Epidermal melanocyte (primary cell): Measurements from ENCODE around the gene GNAS-AS1.

ENCODE experiments used
- DNase-seq: peaks from one replicate; pipeline ENCODE4 v3.0.0; 2011; ENCODE audit warnings: low spot score; ENCODE audit not compliant: insufficient read length

The GNAS-AS1 gene

DNA sequence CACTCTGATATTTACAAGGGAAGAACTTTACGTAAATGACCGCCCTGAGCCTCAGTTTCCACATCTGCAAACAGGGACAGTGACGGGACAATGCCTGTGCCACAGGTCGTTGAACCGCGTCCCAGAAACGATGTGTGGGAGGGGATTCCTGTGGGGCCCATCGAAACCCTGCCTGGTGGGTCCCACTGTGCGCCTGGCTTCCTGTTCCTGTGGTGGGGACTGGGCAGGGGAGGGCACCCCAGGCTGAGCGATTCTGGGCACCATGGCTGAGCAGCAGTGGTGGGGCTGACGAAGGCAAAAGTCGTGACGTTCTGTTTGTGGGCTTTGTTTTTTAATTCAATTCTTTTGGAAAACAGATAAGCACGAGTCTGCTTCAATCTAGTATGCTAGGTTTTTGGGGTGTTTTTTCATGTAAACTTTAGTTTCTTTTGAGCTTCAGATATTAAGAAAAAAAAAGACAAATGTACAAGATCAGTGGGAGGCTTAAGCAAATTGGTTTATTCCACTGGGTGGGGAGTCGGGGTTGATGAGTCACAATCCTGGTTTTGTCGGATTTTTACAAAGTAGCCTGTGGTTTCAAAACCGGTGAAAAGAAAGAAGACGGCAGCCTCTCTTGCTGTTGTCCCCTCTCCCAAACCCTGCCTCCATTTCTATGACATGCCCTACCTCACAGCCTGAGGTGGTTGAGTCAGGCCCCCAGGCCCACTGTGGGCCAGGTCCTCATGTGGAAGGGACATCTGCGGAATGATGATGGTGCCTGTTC, 40.4 kb downstream of the GNAS-AS1 start:
- no peak for DNase-seq

DNA sequence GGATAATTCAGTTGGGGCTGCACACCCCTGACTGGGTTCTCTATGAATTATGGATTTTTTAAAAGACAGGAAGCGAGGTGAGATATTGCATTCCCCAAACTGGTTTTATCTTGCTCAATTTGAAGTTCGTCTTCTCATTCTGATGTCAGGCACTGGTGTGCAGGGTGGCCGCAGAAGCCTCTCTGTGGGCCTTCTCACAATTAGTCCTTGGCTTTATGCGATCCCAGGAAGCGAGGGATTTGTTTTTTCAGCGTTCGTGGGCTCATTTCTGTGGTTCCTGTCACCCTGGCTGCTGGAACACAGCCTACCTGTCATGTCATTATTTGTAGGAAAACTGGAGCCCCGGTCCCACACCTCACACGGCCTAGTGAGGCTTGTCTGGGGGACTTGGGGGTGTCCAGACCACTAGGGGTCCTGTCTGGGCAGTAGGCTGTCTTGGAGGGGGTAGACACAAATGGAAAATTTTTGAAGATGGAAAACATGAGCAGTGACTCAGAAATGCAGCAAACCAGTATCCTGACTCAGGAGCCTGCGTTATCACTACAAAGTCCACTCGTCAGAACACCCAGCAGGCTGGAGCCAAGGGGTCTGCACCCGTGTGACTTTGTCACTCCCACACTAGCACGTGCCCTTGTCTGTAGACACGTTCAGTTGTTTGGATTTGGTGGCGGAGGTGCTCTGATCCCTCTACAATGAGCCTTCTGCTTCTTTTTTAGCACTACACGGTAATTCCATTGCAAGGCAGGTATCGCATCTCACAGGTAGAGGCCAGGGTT, 42.2 kb downstream of the GNAS-AS1 start:
- DNase-seq = no peak

- no peak for DNase-seq
Measured at GRCh38 chr20:58807801-58808200, 42.9 kb downstream of the GNAS-AS1 start.

GRCh38 chr20:58803533-58803932, 47.2 kb downstream of the GNAS-AS1 start:
- no peak for DNase-seq

- no peak for DNase-seq
Measured at GRCh38 chr20:58802061-58802460, 48.6 kb downstream of the GNAS-AS1 start.

GRCh38 chr20:58800134-58800871, 50.4 kb downstream of the GNAS-AS1 start:
- no peak for DNase-seq

DNA sequence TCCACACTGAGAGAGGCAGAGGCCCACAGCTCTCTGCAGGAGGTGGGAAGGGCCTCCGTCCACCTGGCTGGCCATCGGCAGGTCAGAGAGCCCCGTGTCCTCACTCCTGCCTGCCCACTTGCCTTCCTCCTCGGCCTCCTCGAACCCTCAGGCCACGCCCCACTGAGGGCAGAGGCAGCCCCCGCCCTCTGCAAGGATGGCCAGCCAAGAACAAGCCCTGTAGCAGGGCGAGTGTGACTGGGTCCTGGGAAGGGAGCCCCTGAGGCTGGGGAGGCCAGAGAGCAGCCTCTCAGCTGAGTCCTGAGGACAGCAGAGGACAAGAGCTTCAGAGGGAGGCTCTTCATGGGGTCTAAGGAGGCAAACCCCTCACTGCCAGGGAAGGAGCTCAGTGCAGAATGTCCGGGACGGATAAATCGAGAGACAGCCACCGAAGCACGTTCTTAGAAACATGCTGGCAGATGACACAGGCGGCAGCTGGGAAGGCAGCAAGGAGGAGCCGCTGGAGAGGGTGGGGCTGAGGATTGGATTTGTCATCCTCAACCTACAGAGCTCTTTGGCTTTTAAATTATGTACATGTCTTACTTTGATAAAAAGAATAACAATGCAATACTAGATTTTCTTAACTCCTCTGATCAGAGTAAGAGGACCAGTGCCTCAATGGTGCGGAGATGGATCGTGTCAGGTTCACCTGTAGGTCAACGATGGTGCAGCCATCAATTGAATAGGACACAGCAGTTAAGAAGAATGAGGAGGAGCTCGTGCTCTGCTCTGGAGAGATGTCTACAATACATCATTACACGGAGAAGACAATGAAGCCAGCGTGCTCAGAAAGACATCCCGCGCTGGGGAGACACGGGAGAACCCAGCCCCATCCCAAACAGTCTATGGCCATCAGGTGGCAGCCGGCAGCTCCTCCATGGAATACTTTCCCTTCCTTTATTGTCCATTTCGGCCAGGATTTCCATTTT, 53.0 kb downstream of the GNAS-AS1 start:
- DNase-seq = no peak

DNA sequence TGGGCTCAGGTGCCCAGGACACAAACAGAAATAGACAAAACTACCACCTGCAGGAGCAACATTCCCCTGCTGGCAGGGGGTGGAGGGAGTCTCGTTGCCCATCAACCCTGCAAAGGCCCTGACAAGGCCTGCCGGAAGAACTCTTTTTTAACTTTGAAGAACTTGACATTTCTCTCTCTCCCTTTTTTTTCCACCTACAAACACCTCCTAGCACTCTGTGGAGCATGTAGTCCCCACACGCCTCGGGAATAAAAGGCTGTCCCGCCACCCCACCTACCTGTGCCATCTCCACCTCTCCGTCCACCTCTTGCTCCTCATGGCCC, 54.8 kb downstream of the GNAS-AS1 start:
- DNase-seq = no peak

DNA sequence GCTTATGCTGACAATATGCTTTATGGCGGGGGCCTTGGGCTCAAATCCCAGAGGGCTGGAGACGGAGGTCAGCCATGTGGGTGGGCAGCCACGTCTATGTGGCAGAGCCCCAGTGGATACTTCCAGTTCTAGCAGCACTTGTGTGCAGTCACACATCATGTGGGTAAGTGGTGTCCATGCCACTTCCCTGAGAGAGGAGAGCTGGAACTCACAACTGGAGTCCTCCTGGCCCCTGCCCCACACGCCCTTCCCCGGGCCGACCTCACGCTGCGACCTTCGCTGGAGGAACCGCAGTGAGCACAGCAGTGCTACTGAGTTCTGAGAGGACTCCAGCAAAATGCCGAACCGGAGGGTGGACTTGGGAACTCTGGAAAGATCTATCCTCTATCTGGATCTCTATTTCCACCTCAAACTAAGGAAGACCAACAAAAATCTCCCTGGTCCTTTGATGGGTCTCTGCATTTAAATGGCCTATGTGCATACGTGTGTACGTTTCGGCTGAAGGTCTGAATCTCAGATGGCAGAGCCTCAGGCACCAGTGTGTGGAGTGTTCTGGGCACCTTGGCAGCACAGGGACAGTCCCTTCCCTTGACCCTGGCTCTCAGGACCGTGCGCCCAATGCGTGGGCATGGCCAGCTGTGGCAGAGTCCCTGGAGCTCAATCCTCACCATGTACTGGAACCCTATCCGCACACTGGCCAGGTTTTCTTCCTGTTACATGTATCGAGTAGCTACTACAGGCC, 55.4 kb downstream of the GNAS-AS1 start:
- no peak for DNase-seq

- no peak for DNase-seq
Measured at GRCh38 chr20:58794510-58795180, 56.1 kb downstream of the GNAS-AS1 start.

GRCh38 chr20:58793512-58794420, 56.9 kb downstream of the GNAS-AS1 start:
- DNase-seq = no peak

DNA sequence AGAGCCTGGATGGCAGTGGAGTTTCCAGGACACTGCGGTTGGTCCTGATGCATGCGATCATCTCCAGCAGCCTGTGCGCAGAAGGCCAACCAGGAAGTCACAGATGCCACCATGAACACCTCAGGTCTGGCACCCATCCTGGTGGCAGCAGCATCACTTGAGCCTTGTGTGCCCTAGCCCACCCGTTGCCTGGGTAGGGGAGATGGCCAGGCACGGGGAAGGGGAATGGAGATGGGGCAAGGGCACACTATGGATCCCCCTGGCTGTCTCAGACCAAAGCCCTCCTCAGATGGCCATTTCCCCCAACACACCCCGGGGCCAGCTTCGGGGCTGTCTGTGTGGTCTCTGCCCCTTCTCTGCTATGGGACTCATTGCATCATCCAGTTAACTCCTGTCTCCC, 58.3 kb downstream of the GNAS-AS1 start:
- DNase-seq = no peak

- DNase-seq = no peak
Measured at GRCh38 chr20:58791286-58791685, 59.4 kb downstream of the GNAS-AS1 start.

GRCh38 chr20:58790454-58790853, 60.2 kb downstream of the GNAS-AS1 start:
- no peak for DNase-seq

GRCh38 chr20:58788896-58789544, 61.7 kb downstream of the GNAS-AS1 start:
- no peak for DNase-seq

DNA sequence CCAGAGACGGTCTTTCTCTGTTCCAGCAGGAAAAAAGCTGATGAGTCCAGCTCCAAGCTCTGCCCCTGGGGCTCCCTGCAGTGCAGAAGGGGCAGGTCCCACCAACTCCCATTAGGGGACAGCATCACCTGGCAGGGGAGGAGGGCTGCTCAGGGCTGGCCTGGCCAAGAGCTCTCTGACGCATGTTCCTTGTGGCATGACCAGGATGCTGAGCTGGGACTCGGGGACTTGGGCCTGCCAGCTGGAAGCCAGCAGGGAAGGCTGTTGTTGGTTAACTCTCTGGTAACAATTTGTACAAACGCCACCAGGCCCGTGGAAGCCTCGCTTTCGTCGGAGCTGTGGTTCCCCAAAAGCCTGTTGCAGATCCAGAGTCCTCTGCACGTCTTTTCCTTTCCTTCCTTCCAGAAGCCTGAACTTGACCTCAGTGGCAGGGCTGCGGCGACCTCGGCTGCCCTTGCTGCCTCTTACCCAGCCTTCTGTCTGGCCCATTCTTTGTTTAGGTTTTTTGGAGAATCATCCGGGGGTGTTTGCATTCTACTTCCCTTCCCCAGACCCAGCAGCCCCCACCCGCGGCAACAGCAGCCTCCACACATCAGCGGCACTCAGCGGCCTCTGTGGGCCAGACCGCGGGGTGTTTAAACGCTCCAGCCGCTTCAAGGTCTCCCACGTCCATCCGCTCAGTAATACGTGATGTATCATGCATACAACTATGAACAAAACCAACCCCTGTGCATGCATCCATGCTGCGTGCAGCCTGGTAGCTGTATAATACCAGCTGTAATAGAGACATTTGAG, 63.3 kb downstream of the GNAS-AS1 start:
- DNase-seq = no peak

DNA sequence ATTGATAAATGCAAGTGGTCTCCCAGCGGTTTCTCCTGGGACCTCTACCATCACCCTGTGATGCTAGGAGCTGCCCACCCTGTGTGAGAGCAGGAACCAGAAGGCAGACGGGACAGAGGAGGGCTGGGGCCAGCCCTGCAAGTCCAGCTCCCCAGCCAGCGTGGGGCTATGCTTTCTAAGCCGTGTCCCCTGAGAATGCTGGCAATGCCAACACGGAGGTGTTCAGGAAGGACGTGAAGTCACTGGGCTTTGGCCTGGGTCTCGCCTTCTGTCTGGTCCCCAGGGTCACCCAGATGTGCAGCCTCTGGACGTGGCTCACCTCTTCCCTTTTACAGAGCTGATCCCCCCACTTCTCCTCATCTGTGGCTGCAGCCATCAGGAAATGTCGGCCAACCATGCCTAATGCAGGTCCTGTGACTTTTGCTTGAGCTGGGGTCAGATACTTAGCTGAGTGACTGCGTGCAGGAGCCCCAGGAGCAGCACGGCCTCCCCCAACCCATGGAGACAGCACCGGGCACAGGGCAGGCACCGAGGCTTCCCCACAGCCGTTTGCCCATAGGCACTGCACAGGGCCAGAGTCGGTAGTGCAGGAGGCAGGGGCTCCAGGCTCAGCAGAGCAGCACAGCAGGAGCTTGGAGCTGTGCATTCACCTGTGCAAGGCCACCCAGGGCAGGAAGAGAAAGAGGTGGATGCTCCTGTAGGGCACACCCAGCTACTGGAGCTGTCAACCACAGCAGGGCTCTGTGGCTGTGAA, 66.2 kb downstream of the GNAS-AS1 start:
- DNase-seq = no peak
